Measurements from ENCODE around the gene DNAH14.
"Not testable (repeated sequence)": the region's sequence is repeated elsewhere in the genome, so short reads cannot be mapped to it uniquely, and the experiment has no call there.

DNAH14 gene

GRCh38 chr1:225360119-225360518, 430.6 kb downstream of the DNAH14 start:
- no peak for DNase-seq

- no peak for DNase-seq
Measured at GRCh38 chr1:225361176-225361575, 431.7 kb downstream of the DNAH14 start.

GRCh38 chr1:225362805-225363204, 433.3 kb downstream of the DNAH14 start:
- no peak for DNase-seq

- DNase-seq, result no peak
Measured at GRCh38 chr1:225364439-225364838, 435.0 kb downstream of the DNAH14 start.

- no peak for DNase-seq
Measured at GRCh38 chr1:225366018-225366417, 436.5 kb downstream of the DNAH14 start.

GRCh38 chr1:225366552-225366951, 437.1 kb downstream of the DNAH14 start:
- no peak for DNase-seq

GRCh38 chr1:225368036-225368552, 438.6 kb downstream of the DNAH14 start:
- DNase-seq, result no peak

- no peak for DNase-seq
Measured at GRCh38 chr1:225371366-225372010, 442.0 kb downstream of the DNAH14 start.

- no peak for DNase-seq
Measured at GRCh38 chr1:225373155-225373554, 443.7 kb downstream of the DNAH14 start.

GRCh38 chr1:225374996-225375395, 445.5 kb downstream of the DNAH14 start:
- DNase-seq, result no peak

- DNase-seq, result no peak
Measured at GRCh38 chr1:225378880-225379279, 449.4 kb downstream of the DNAH14 start.

GRCh38 chr1:225380691-225381090, 451.2 kb downstream of the DNAH14 start:
- DNase-seq, result no peak

GRCh38 chr1:225386860-225387259, 457.4 kb downstream of the DNAH14 start:
- DNase-seq, result not testable (repeated sequence)

- no peak for DNase-seq
Measured at GRCh38 chr1:225388372-225388771, 458.9 kb downstream of the DNAH14 start.

- no peak for DNase-seq
Measured at GRCh38 chr1:225389843-225390242, 460.4 kb downstream of the DNAH14 start.

GRCh38 chr1:225396357-225396756, 466.9 kb downstream of the DNAH14 start:
- no peak for DNase-seq

- DNase-seq, result no peak
Measured at GRCh38 chr1:225400968-225401367, 471.5 kb downstream of the DNAH14 start.

GRCh38 chr1:225406976-225407725, 477.7 kb downstream of the DNAH14 start:
- no peak for DNase-seq

GRCh38 chr1:225407755-225408154, 478.3 kb downstream of the DNAH14 start:
- no peak for DNase-seq

GRCh38 chr1:225408249-225408648, 478.8 kb downstream of the DNAH14 start:
- DNase-seq, result no peak

- DNase-seq, result no peak
Measured at GRCh38 chr1:225409051-225409450, 479.6 kb downstream of the DNAH14 start.

- no peak for DNase-seq
Measured at GRCh38 chr1:225410036-225410435, 480.6 kb downstream of the DNAH14 start.

- DNase-seq, result no peak
Measured at GRCh38 chr1:225412321-225412720, 482.8 kb downstream of the DNAH14 start.

- no peak for DNase-seq
Measured at GRCh38 chr1:225412803-225413351, 483.4 kb downstream of the DNAH14 start.
